Choroid plexus epithelial cell (primary cell): ENCODE results near the gene LRPAP1.

Experiments
- DNase-seq: peaks from one replicate; pipeline ENCODE4 v3.0.0-alpha.2; 2010; ENCODE audit warnings: low read depth
- H3K4me3 ChIP-seq: 2 replicates; pipeline ENCODE4 v1.5.1; 2011; ENCODE audit warnings: low read depth, mild to moderate bottlenecking, control low read depth, low read length, moderate library complexity
- TF ChIP-seq, protein P1 (sequence below): conservative IDR thresholded peaks from 2 replicates; pipeline ENCODE4 v1.5.1; 2011; ENCODE audit warnings: low read depth, mild to moderate bottlenecking, control low read depth, inconsistent platforms, low read length, moderate library complexity

The LRPAP1 gene

DNA sequence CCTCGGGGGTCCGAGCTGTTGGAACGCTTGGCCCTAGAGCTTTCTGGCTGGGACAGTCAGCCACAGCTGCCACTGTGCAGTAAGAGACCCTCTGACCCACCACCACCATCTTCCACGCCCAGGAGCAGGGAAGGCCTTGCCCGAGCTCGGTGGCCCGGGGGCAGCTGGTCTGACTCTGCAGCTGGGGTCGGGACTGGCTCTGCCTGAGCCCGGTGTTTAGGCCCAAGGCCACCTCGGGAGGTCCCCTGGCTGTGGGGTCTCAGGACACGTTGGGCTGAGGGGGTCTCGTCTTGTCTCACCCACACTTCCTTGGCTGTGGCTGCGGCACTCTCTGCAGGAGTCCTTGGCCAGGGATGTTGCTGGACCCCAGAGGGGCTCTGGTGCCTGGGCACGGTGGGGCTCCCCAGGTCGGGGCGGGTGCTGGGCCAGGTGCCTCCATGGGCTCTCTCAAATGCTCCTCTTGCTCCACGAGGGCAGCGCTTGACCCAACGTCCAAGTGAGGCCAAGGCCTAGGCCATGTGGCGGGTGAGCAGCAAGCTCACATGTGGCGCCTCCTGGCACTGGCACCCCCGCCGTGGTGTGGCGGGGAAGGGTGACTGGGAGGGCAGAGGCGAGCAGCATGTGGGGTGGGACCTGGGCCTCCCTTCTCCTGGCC lies 46.2 kb downstream of the LRPAP1 start:
- TF ChIP-seq, protein P1, sequence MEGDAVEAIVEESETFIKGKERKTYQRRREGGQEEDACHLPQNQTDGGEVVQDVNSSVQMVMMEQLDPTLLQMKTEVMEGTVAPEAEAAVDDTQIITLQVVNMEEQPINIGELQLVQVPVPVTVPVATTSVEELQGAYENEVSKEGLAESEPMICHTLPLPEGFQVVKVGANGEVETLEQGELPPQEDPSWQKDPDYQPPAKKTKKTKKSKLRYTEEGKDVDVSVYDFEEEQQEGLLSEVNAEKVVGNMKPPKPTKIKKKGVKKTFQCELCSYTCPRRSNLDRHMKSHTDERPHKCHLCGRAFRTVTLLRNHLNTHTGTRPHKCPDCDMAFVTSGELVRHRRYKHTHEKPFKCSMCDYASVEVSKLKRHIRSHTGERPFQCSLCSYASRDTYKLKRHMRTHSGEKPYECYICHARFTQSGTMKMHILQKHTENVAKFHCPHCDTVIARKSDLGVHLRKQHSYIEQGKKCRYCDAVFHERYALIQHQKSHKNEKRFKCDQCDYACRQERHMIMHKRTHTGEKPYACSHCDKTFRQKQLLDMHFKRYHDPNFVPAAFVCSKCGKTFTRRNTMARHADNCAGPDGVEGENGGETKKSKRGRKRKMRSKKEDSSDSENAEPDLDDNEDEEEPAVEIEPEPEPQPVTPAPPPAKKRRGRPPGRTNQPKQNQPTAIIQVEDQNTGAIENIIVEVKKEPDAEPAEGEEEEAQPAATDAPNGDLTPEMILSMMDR, result no peak
- no peak overlapping the region for H3K4me3 ChIP-seq
- no peak for DNase-seq

- no peak for DNase-seq
Measured at GRCh38 chr4:3485011-3485791, 47.0 kb downstream of the LRPAP1 start.

GRCh38 chr4:3484057-3484973 lies 47.9 kb downstream of the LRPAP1 start:
- no peak for DNase-seq
- no peak overlapping the region for H3K4me3 ChIP-seq

More at GRCh38 chr4:3485011-3485791, 47.0 kb downstream of the LRPAP1 start:
- H3K4me3 ChIP-seq, result no peak overlapping the region
- TF ChIP-seq, protein P1, result no peak

DNA sequence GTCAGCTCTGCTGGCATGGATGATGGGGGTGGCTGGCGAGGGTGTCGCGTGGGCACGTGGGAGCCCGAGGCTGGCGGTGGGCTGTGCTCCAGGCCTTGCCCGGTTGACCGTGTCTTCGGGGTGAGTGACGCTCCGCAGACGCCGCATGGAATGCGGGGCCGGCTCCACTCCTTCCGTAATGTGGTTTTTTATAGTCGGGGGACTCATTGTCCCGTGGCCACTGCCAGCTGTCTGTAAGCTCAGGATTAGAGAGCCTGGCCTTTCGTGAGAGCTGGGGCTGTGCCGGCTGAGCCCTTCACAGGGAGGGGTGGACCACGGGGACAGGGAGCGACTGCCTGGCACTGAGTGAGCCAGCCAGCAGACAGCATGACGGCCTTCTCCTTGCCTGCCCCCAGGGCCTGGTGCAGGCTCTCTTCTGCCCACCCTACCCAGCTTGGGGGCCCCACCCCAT lies 48.7 kb downstream of the LRPAP1 start:
- H3K4me3 ChIP-seq, result no peak overlapping the region
- TF ChIP-seq, protein P1, result no peak
- DNase-seq, result no peak

More at GRCh38 chr4:3484057-3484973, 47.9 kb downstream of the LRPAP1 start:
- TF ChIP-seq, protein P1, result no peak

DNA sequence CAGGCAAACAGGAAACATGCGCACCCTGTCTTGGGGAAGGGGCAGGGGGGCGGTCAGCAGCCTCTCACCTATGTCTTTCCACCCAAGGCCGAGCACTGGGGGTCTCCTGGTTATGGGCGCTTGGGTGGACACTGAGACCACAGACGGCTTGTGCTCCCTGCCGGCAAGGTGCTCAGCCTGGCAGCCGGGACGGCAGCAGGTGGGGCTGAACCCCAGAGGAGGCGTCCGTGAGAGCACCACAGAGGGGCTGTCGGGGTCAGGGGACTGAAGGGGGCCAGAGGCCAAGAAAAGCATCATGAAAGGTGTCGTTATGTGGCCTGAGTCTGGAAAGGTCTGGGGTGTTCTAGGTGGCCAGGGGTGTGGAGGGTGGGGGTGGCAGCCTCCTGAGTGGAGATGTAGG lies 49.5 kb downstream of the LRPAP1 start:
- TF ChIP-seq, protein P1, result no peak
- no peak overlapping the region for H3K4me3 ChIP-seq
- DNase-seq, result no peak

DNA sequence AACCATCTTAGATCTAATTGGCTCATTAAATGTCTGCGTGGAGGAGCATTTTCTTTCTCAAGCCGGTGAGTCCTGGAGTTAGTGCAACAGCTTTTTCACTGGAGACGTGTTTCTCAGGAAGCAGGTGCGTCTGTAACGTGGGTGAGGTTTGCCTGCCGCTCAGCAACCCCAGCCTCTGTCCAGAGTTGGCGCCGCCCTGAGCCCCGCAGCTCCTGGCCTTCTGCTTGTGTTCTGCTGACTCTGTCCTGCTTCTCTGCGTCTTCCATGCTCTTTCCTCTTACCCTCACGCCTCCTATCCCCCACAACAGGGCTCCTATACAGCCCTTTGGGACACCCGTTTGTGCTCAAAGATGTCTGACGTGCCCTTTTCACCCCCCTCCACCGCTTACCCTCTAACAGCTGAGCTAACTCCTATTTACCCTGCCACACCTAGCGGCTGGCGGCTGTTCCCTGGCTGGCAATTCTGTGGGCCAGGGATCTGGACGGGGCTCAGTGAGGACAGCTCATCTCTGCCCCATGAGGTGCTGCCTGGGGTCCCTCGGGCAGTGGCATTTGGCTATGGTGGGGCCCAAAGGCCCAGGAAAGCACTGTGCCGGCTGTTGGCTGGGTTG lies 50.3 kb downstream of the LRPAP1 start:
- H3K4me3 ChIP-seq, result no peak overlapping the region
- no peak for DNase-seq
- TF ChIP-seq, protein P1, result no peak
